Measurements from ENCODE around the gene MLYCD.

Gene MLYCD

GRCh38 chr16:83898463-83899271, at the start of gene MLYCD:
Gene MLYCD (plus strand): TSS chr16:83899115. CDS start chr16:83899145, 30 bp downstream.
- DNase-seq, result peak; percentile 91

- no peak for DNase-seq
Observed at GRCh38 chr16:83849421-83849820, 49.5 kb upstream of the MLYCD start.

- DNase-seq, result no peak
Observed at GRCh38 chr16:83850947-83851346, 48.0 kb upstream of the MLYCD start.

- no peak for DNase-seq
Observed at GRCh38 chr16:83851473-83851872, 47.4 kb upstream of the MLYCD start.

GRCh38 chr16:83852774-83853173, 46.1 kb upstream of the MLYCD start:
- no peak for DNase-seq

GRCh38 chr16:83853834-83854233, 45.1 kb upstream of the MLYCD start:
- DNase-seq, result no peak

GRCh38 chr16:83854420-83854819, 44.5 kb upstream of the MLYCD start:
- no peak for DNase-seq

- DNase-seq, result no peak
Observed at GRCh38 chr16:83856792-83857191, 42.1 kb upstream of the MLYCD start.

GRCh38 chr16:83859265-83859664, 39.6 kb upstream of the MLYCD start:
- no peak for DNase-seq

- no peak for DNase-seq
Observed at GRCh38 chr16:83862661-83863060, 36.3 kb upstream of the MLYCD start.

- no peak for DNase-seq
Observed at GRCh38 chr16:83863682-83864081, 35.2 kb upstream of the MLYCD start.

GRCh38 chr16:83870830-83871229, 28.1 kb upstream of the MLYCD start:
- no peak for DNase-seq

GRCh38 chr16:83878838-83879237, 20.1 kb upstream of the MLYCD start:
- no peak for DNase-seq

GRCh38 chr16:83882163-83882885, 16.6 kb upstream of the MLYCD start:
- DNase-seq, result no peak

GRCh38 chr16:83886199-83886971, 12.5 kb upstream of the MLYCD start:
- DNase-seq, result no peak

GRCh38 chr16:83887080-83887479, 11.8 kb upstream of the MLYCD start:
- no peak for DNase-seq

- DNase-seq, result no peak
Observed at GRCh38 chr16:83887564-83887963, 11.4 kb upstream of the MLYCD start.

GRCh38 chr16:83888672-83889044, 10.3 kb upstream of the MLYCD start:
- no peak for DNase-seq

- no peak for DNase-seq
Observed at GRCh38 chr16:83890359-83890758, 8.6 kb upstream of the MLYCD start.

- DNase-seq, result no peak
Observed at GRCh38 chr16:83891742-83892141, 7.2 kb upstream of the MLYCD start.

- no peak for DNase-seq
Observed at GRCh38 chr16:83895243-83895642, 3.7 kb upstream of the MLYCD start.

- no peak for DNase-seq
Observed at GRCh38 chr16:83895942-83896341, 3.0 kb upstream of the MLYCD start.

GRCh38 chr16:83899272-83899897, 470 bp downstream of the MLYCD start:
- DNase-seq, result peak; percentile 82
